ENCODE data around the gene RBM28.

Gene RBM28

DNA sequence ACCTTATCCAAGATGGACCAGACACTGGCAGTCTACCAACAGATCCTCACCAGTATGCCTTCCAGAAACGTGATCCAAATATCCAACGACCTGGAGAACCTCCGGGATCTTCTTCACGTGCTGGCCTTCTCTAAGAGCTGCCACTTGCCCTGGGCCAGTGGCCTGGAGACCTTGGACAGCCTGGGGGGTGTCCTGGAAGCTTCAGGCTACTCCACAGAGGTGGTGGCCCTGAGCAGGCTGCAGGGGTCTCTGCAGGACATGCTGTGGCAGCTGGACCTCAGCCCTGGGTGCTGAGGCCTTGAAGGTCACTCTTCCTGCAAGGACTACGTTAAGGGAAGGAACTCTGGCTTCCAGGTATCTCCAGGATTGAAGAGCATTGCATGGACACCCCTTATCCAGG lies 89.2 kb downstream of the RBM28 start:
- TF ChIP-seq FOXM1 (IDR thresholded peaks at IDR 0.05; ENCODE audit: borderline replicate concordance, low read depth) (no peak), EGR1 (IDR thresholded peaks at IDR 0.05) (no peak), EP300 (IDR thresholded peaks at IDR 0.05; ENCODE audit: borderline replicate concordance) (no peak), CREB1 (IDR thresholded peaks at IDR 0.05; ENCODE audit: low read depth) (no peak), ZBTB7A (IDR thresholded peaks at IDR 0.05; ENCODE audit: low read depth) (no peak), NFIC (IDR thresholded peaks at IDR 0.05) (no peak), TEAD4 (IDR thresholded peaks at IDR 0.05) (no peak), YY1 (IDR thresholded peaks at IDR 0.05; ENCODE audit: low read depth) (no peak), RAD21 (IDR thresholded peaks at IDR 0.05; ENCODE audit: low read depth) (no peak), TCF12 (IDR thresholded peaks at IDR 0.05; ENCODE audit: low read depth) (no peak), CEBPB (IDR thresholded peaks at IDR 0.05) (no peak)
- TF ChIP-seq, protein P1, sequence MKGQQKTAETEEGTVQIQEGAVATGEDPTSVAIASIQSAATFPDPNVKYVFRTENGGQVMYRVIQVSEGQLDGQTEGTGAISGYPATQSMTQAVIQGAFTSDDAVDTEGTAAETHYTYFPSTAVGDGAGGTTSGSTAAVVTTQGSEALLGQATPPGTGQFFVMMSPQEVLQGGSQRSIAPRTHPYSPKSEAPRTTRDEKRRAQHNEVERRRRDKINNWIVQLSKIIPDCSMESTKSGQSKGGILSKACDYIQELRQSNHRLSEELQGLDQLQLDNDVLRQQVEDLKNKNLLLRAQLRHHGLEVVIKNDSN (IDR thresholded peaks at IDR 0.05): no peak
- TF ChIP-seq, protein P2, sequence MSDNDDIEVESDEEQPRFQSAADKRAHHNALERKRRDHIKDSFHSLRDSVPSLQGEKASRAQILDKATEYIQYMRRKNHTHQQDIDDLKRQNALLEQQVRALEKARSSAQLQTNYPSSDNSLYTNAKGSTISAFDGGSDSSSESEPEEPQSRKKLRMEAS (IDR thresholded peaks at IDR 0.05): no peak
- TF ChIP-seq, protein P3, sequence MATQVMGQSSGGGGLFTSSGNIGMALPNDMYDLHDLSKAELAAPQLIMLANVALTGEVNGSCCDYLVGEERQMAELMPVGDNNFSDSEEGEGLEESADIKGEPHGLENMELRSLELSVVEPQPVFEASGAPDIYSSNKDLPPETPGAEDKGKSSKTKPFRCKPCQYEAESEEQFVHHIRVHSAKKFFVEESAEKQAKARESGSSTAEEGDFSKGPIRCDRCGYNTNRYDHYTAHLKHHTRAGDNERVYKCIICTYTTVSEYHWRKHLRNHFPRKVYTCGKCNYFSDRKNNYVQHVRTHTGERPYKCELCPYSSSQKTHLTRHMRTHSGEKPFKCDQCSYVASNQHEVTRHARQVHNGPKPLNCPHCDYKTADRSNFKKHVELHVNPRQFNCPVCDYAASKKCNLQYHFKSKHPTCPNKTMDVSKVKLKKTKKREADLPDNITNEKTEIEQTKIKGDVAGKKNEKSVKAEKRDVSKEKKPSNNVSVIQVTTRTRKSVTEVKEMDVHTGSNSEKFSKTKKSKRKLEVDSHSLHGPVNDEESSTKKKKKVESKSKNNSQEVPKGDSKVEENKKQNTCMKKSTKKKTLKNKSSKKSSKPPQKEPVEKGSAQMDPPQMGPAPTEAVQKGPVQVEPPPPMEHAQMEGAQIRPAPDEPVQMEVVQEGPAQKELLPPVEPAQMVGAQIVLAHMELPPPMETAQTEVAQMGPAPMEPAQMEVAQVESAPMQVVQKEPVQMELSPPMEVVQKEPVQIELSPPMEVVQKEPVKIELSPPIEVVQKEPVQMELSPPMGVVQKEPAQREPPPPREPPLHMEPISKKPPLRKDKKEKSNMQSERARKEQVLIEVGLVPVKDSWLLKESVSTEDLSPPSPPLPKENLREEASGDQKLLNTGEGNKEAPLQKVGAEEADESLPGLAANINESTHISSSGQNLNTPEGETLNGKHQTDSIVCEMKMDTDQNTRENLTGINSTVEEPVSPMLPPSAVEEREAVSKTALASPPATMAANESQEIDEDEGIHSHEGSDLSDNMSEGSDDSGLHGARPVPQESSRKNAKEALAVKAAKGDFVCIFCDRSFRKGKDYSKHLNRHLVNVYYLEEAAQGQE (IDR thresholded peaks at IDR 0.05; ENCODE audit: low read depth): no peak

DNA sequence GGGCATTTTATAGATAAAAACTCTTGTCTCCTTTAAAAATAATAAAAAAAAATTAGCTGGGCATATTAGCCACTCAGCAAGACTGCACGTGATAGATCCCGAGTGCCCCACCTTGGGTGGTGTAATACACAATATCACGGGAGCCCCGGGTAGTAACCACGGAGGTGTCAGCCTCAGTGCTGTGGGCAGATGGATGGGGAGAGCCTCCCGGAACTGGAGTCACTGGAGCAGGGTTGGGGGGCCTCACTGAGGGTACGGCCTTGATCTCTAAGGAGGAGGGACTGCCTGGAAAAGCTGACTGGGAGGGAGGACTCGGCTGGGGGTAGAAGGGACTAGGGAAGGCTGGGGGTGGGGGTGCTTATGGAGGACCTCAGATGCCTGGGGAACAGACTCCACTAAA lies 90.0 kb downstream of the RBM28 start:
- TF ChIP-seq, protein P1 (IDR thresholded peaks at IDR 0.05): no peak
- no peak for TF ChIP-seq NFIC (IDR thresholded peaks at IDR 0.05)

DNA sequence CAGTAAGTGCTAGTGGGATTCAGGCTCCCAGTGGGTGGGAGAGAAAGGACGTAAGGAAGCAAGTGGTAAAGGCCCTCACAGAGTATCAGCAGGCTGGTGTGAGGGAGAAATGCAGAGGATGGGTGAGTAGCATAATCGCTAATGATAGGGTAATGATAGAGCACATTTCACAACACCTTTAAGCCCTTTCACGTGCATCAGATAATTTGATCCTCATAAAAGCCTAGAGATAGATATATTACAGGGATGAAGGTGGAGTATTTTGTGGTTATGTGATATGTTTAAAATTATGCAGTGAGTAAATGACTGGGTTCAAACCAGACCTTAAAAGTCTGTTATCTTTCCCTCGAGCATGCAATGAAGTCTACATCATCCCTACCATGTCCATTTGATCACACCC lies 92.4 kb downstream of the RBM28 start:
- TF ChIP-seq EP300 (IDR thresholded peaks at IDR 0.05; ENCODE audit: borderline replicate concordance): no peak
- TF ChIP-seq RAD21 (IDR thresholded peaks at IDR 0.05; ENCODE audit: low read depth): no peak
- TF ChIP-seq NFIC (IDR thresholded peaks at IDR 0.05): no peak
